Fibroblast of mammary gland (primary cell): Measurements from ENCODE around the gene APBB3.

Experiments used
- DNase-seq: peaks from one replicate; pipeline ENCODE4 v3.0.0-alpha.2; 2010; ENCODE audit warnings: low read depth
- H3K4me3 ChIP-seq: 2 replicates; pipeline ENCODE4 v1.5.1; 2011; ENCODE audit warnings: low read depth, mild to moderate bottlenecking, low read length, moderate library complexity; ENCODE audit not compliant: control insufficient read depth
- TF ChIP-seq, protein P1 (sequence below): conservative IDR thresholded peaks from 2 replicates; pipeline ENCODE4 v1.5.1; 2011; ENCODE audit warnings: low read depth, low read length, inconsistent platforms; ENCODE audit not compliant: control insufficient read depth, insufficient read depth

Gene APBB3

GRCh38 chr5:140550147-140551079 lies 14.0 kb downstream of the APBB3 start:
- no peak for DNase-seq
- no peak overlapping the region for H3K4me3 ChIP-seq
- TF ChIP-seq, protein P1, sequence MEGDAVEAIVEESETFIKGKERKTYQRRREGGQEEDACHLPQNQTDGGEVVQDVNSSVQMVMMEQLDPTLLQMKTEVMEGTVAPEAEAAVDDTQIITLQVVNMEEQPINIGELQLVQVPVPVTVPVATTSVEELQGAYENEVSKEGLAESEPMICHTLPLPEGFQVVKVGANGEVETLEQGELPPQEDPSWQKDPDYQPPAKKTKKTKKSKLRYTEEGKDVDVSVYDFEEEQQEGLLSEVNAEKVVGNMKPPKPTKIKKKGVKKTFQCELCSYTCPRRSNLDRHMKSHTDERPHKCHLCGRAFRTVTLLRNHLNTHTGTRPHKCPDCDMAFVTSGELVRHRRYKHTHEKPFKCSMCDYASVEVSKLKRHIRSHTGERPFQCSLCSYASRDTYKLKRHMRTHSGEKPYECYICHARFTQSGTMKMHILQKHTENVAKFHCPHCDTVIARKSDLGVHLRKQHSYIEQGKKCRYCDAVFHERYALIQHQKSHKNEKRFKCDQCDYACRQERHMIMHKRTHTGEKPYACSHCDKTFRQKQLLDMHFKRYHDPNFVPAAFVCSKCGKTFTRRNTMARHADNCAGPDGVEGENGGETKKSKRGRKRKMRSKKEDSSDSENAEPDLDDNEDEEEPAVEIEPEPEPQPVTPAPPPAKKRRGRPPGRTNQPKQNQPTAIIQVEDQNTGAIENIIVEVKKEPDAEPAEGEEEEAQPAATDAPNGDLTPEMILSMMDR, result no peak

GRCh38 chr5:140549237-140550144 lies 14.9 kb downstream of the APBB3 start:
- DNase-seq, result peak; percentile 48
- no peak overlapping the region for H3K4me3 ChIP-seq
- TF ChIP-seq, protein P1, result no peak

GRCh38 chr5:140548791-140549190 lies 15.6 kb downstream of the APBB3 start:
- TF ChIP-seq, protein P1, result no peak
- no peak overlapping the region for H3K4me3 ChIP-seq
- no peak for DNase-seq

DNA sequence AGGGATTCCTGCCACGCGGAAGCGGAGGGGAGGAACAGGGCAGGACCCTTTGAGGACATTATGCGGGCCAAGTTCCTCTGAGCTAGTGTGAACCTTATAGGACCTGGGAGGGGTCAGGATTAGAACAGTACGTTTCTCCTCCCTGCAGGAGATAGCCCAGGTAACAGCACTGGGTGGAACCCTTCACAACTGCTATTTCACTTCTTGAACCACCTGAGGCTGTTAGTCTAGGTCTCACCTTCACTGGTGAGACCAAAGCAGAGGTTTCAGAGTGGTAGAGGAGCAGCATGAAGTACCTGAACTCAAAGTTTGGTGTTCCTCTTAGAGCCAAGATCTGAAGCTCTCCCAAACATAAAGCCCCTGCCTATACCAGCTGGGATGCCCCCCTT lies 16.1 kb downstream of the APBB3 start:
- no peak for DNase-seq
- TF ChIP-seq, protein P1, result no peak
- H3K4me3 ChIP-seq, result no peak overlapping the region

GRCh38 chr5:140547508-140548299 lies 16.7 kb downstream of the APBB3 start, which contains the start of gene EIF4EBP3:
Gene EIF4EBP3 (plus strand): TSS chr5:140547662. CDS start chr5:140547738, 76 bp downstream.
- TF ChIP-seq, protein P1, result peak; percentile 49

More at GRCh38 chr5:140547508-140548299, 16.7 kb downstream of the APBB3 start, which contains the start of gene EIF4EBP3:
- peak within 1 kb of the TSS; percentile 16 for H3K4me3 ChIP-seq
- DNase-seq, result peak; percentile 96
